Lung microvascular endothelial cell (primary cell): ENCODE results near the gene CFAP99. TPM values are rescaled to one million over a fixed set of nuclear protein-coding genes. Genes with fewer than 3 reads are reported as not detected.

Experiments used
- DNase-seq, 2 donors: peaks; one replicate each; pipeline versions ENCODE4 v3.0.0 to v3.0.0-alpha.2; 2010; ENCODE audit warnings: low read depth in 2 of 2
- total RNA-seq: library from RNA; depleted of rRNA; stranded (reverse); fragments of >200 nt; gene quantifications from 2 replicates; pipeline ENCODE4 v1.2.1, GENCODE V29; 2014

CFAP99 gene
- total RNA-seq, 1 donor from 2014 or later, result not detected

DNA sequence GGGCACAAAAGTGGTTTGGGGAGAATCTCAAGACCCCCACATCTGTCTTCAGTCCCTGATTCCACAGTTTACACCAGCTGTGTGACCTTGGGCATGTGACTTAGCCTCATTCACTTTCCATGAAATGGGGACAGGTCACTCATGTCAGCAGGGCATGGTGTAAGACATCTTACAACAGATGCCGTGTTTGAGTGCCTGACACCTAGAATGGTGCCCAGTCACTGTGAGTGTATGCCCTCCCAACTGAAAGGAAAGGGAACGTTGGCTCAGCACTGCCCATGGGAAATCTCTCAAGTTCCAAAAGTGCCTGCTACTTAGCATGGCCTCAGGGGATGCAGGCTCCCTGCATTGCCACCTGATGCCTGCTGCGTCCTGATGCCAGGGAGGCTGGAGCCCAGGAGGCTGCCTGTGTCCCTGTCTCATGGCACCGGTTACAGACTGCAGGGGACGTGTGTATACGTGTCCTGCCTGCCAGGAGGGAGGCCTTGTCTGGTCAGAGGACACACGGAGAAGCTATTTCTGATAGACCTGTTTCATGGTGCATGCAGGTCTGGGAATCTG lies 82.4 kb downstream of the CFAP99 start:
- no peak for DNase-seq

DNA sequence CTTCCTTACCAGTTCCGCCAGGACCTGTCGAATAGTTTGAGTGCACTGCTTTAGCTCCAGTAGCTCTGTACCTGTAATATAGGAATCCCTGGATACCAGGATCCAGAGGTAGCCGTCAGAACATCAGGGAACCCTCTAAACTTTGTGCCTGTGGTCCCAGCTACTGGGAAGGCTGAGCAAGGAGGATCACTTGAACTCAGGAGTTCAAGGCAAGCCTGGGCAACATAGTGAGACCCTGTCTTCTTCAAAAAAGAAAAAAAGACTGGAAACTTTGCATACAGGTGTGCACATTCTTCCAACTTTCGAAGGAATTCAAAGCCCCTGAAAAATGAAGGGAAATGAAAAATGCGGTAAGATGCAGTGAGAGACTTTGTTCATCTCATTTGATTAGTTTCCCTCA lies 85.1 kb downstream of the CFAP99 start:
- no peak for DNase-seq

DNA sequence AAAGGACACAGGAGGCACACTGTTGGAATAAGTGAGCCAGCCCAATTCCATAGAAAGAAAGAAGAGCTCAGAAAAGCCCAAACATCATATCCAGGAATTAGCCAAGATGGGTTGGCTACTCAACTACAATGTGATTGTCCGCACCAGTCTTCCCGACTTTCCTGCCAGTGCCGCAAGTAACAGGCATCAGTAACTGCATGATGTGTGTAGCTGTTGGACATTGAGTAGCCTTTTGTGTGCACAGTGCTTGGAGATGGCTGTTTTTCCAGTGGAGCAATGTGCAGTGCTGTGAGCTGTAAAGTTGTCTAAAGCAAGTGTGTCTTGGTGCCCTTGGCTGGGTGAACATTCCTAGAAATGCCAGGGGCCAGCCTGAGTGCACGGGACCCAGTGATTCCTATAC lies 88.5 kb downstream of the CFAP99 start:
- no peak for DNase-seq

DNA sequence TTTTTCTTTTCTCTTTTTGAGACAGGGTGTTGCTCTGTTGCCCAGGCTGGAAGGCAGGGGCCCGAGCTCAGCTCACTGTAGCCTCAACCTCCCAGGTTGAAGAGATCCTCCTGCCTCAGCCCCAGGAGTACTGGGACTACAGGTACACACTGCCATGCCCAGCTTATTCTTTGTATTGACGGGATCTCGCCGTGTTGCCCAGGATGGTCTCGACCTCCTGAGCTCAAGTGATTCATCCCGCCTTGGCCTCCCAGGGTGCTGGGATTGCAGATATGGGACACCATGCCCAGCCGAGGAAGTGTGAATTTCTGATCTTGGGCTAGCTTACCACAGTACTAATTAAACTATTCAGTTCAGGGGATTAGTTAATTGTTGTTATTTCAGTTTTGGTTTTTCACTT lies 89.1 kb downstream of the CFAP99 start:
- no peak for DNase-seq

DNA sequence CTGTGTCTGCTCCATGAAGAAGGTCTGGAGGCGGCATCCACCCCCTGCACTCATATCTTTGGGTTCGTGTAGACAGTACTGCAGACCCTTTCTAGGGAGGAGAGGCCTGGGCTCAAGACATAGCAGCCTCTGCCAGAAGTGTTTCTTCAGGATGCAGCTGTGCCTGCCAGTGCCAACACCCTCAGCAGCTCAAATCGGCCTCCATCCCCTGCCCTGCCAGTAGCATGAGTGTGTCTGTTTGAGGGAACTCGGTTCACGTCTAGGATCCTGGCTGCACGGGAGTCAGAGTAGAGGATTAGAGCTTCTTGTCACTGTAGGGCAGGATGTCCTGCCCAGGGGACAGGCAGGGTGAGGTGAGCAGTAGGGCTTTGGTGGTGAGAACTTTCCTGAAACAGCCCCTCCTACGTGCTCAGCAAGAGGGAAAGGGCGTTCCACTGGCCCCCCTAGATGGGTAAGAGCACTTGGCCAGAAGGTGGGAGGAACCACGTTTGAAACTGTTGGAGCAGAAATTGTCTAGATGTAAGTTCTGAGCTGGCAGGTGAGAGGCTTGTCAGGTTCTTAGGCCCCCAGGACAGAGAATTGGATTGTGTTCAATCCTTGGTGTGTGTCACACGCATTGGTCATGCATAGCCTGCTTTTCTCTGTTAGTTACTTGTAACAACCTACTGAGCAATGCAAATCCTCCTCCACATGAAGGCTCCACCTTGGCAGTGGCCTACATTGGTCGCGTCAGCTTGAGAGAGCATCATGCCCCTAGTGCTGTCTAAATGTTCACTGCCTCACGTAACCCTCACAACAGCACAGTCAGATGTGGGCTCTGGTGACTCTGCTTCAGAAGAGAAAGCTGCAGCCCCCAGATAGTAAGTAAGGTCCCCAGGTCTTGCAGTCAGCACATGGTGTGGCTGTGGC lies 91.8 kb downstream of the CFAP99 start:
- no peak for DNase-seq

DNA sequence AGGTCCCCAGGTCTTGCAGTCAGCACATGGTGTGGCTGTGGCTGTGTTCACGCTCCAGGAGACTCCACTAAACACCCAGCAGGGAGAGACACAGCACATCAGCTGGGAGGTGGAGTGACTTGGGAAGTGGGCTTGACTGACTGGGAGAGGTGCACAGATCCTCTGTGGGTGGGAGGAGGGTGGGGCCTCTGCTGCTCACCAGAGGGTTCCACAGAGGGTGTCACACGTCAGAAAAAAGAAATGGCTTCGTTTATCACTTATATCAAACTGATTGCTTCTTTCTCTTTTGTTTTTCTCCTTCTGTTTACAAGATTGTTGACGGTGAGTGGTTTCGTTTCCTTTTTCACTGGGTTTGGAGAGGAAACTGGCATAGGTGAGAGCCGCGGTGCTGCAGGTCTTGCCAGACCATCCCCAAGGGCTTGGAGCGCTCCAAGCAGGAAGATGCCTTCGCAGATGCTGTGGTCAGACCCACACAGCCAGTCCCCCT lies 92.9 kb downstream of the CFAP99 start:
- no peak for DNase-seq

Other genes with a start within 250 kb of the CFAP99 start
- 4.6 and 6.7 TPM in 2 replicates for gene HAUS3, start 176.8 kb upstream of the CFAP99 start, total RNA-seq
- 1.3 and 3.4 TPM in 2 replicates for gene POLN, start 176.8 kb upstream of the CFAP99 start, total RNA-seq
- gene MXD4, start 156.8 kb upstream of the CFAP99 start, total RNA-seq, result 48.2 and 56.2 TPM in 2 replicates
- gene ZFYVE28, start 310 bp upstream of the CFAP99 start, total RNA-seq, result 1.8 and 2.6 TPM in 2 replicates
- 30.0 and 30.5 TPM in 2 replicates for gene RNF4, start 50.2 kb downstream of the CFAP99 start, total RNA-seq
- gene FAM193A, start 117.7 kb downstream of the CFAP99 start, total RNA-seq, result 4.4 and 7.1 TPM in 2 replicates